ENCODE data around the gene PXK.
A peak's percentile ranks its signal among the peaks of the same experiment; 100 is the strongest.

PXK gene

DNA sequence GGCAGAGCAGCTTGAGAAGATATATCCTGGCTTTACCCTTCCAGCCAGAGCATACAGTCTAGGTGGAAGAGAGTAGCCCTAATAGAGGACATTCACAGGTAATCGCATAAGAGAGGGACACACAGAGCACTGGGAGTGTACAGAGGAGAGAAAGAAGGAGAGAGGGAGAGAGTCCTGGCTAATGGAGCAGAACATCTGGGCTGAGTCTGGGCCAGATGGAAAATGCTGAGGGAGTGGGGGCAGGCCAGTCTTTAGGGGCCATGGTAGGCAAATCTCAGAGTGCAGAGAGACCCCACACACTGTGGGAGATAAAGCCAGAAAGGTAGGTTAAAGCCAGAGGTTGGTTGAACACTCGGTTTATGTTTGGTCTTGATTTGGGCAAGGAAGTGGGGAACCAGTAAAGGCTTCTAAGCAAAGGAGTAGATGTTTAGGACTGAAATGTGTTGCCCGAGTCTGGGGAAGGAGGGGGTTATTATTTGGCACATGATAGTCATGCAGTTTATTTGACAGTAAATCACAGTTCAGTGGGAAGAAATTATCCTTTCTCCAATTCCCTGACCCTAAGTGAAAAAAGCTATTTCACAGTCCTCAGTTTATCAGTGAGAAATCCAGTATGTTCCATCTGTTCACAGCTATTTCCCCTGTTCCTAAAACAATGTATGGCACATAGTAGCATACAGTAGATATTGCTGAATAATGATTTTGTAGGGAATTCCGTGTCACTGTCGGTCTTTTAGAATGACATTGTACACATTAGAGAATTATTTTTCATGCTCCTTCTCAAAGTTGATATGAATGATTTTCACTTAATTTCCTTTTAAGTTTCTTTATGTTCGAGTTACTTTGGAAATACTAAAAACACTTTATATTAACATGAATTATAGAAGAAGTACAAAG, 55.2 kb downstream of the PXK start:
- H3K27me3 ChIP-seq (ENCODE audit: low read depth, low read length), result no peaks in the 10 kb centered on the region
- peak overlapping the region; percentile 52 for H3K27ac ChIP-seq (ENCODE audit: low read length)
- H3K9me3 ChIP-seq (ENCODE audit: control insufficient read depth in 1 of 2, low read length in 2 of 2), result no peaks in the 10 kb centered on the region
- H3K4me1 ChIP-seq (ENCODE audit: control insufficient read depth in 1 of 2, insufficient read depth in 2 of 2, low read length in 2 of 2), result peaks cover 10 to 52% of the 10 kb centered on the region in 2 donors
- H3K36me3 ChIP-seq (ENCODE audit: control insufficient read depth in 1 of 2, insufficient read depth in 2 of 2, low read length in 2 of 2), result peaks cover 6 to 13% of the 10 kb centered on the region in 2 donors
- H3K4me3 ChIP-seq (ENCODE audit: low read depth in 1 of 2, low read length in 2 of 2), result peak overlapping the region in 1 of 2 donors; percentile 33

DNA sequence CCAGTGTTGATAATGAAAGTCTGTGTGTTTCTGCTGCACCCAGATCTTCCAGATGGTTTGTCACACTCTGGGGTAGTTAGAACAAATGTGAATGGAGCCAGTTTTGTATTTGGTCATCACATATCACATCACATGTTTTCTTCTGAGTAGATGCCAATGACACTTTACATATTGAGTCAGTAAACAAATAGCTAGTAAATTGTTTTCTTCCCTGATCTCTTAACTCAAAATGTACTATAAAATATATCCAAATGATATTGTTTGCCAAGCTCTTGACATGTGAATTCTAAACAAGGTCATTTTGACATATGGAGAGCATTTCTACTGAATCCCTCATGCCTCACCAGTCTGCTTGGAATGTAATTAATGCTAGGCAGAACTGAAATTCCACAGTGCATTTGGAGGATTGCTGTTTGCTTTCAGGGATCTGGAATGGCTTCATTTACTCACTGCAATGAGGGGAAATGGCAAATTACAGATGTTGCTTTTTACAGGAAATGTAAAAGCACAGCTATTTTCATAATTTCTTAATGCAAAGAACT, 55.9 kb downstream of the PXK start:
- Histone ChIP-seq H3K4me1 (ENCODE audit: control insufficient read depth in 1 of 2, insufficient read depth in 2 of 2, low read length in 2 of 2) (peaks cover 10 to 48% of the 10 kb centered on the region in 2 donors), H3K9me3 (ENCODE audit: control insufficient read depth in 1 of 2, low read length in 2 of 2) (no peaks in the 10 kb centered on the region), H3K27me3 (ENCODE audit: low read depth, low read length) (no peaks in the 10 kb centered on the region), H3K27ac (ENCODE audit: low read length) (peak overlapping the region; percentile 52), H3K36me3 (ENCODE audit: control insufficient read depth in 1 of 2, insufficient read depth in 2 of 2, low read length in 2 of 2) (peaks cover 6 to 9% of the 10 kb centered on the region in 2 donors), H3K4me3 (ENCODE audit: low read depth in 1 of 2, low read length in 2 of 2) (no peak overlapping the region)

DNA sequence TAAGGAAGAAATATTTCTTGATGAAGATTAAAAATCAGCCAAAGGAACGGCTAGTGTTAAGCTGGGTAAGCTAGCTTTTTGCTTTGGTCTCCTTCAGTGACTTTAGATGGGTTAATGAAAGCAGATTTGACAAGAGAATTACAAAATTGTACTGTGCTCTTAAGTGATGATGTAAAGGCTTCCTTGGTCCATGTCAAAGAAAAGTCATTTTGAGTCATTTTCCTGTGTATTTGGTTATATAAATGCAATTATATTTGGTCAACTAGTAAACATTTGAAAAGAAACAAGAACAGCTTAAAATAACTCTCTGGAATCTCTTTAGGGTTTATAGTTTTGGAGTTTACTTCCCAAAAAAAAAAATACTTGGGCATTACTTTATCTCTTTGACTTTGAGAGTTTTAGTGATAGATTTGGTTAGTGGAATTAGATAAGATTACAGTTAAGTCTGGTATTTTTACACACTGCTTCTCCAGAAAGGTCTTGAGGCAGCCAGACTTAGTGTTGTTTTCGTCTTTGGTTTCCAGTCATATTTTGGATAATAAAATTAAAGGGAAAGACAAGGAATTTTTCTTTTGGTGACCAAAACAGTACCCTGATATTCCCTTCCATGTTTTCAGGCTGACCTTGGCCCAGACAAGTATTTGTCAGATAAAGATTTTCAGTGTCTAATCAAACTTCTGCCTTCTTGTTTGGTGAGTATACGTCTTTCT, 58.6 kb downstream of the PXK start:
- Histone ChIP-seq H3K27ac (ENCODE audit: low read length) (peak overlapping the region; percentile 3), H3K36me3 (ENCODE audit: control insufficient read depth in 1 of 2, insufficient read depth in 2 of 2, low read length in 2 of 2) (peaks cover 16 to 22% of the 10 kb centered on the region in 2 donors), H3K4me1 (ENCODE audit: control insufficient read depth in 1 of 2, insufficient read depth in 2 of 2, low read length in 2 of 2) (peaks cover 10 to 44% of the 10 kb centered on the region in 2 donors), H3K4me3 (ENCODE audit: low read depth in 1 of 2, low read length in 2 of 2) (no peak overlapping the region), H3K27me3 (ENCODE audit: low read depth, low read length) (no peaks in the 10 kb centered on the region), H3K9me3 (ENCODE audit: control insufficient read depth in 1 of 2, low read length in 2 of 2) (no peaks in the 10 kb centered on the region)

- Histone ChIP-seq H3K27ac (ENCODE audit: low read length) (peak overlapping the region; percentile 3), H3K27me3 (ENCODE audit: low read depth, low read length) (no peaks in the 10 kb centered on the region), H3K36me3 (ENCODE audit: control insufficient read depth in 1 of 2, insufficient read depth in 2 of 2, low read length in 2 of 2) (peaks cover 24 to 26% of the 10 kb centered on the region in 2 donors), H3K4me3 (ENCODE audit: low read depth in 1 of 2, low read length in 2 of 2) (no peak overlapping the region), H3K4me1 (ENCODE audit: control insufficient read depth in 1 of 2, insufficient read depth in 2 of 2, low read length in 2 of 2) (peaks cover 6 to 36% of the 10 kb centered on the region in 2 donors), H3K9me3 (ENCODE audit: control insufficient read depth in 1 of 2, low read length in 2 of 2) (no peaks in the 10 kb centered on the region)
These were observed 59.5 kb downstream of the PXK start for GRCh38 chr3:58392181-58392580.

DNA sequence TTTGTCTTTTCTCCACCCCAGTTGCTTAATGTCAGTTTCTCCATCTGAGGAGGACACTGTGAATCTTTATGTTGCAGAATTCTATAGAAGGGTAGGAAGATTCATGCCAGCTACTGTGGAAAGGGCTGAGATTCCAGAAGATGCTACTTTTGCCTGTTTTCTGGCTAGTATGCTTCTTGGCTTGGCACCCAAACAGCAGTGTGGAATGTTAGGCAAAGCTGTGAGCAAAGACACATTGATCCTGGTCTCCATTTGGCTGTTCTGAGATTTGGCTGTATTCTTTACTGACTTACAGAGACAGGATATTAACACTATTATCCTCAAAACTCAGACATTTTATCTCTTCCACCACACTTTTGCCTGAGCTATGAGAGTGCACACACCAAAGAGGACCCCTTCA, 61.6 kb downstream of the PXK start:
- Histone ChIP-seq H3K4me3 (ENCODE audit: low read depth in 1 of 2, low read length in 2 of 2) (no peak overlapping the region), H3K4me1 (ENCODE audit: control insufficient read depth in 1 of 2, insufficient read depth in 2 of 2, low read length in 2 of 2) (peaks cover 0 to 25% of the 10 kb centered on the region in 2 donors), H3K27ac (ENCODE audit: low read length) (no peak overlapping the region), H3K9me3 (ENCODE audit: control insufficient read depth in 1 of 2, low read length in 2 of 2) (no peaks in the 10 kb centered on the region), H3K27me3 (ENCODE audit: low read depth, low read length) (no peaks in the 10 kb centered on the region), H3K36me3 (ENCODE audit: control insufficient read depth in 1 of 2, insufficient read depth in 2 of 2, low read length in 2 of 2) (peaks cover 42 to 43% of the 10 kb centered on the region in 2 donors)

DNA sequence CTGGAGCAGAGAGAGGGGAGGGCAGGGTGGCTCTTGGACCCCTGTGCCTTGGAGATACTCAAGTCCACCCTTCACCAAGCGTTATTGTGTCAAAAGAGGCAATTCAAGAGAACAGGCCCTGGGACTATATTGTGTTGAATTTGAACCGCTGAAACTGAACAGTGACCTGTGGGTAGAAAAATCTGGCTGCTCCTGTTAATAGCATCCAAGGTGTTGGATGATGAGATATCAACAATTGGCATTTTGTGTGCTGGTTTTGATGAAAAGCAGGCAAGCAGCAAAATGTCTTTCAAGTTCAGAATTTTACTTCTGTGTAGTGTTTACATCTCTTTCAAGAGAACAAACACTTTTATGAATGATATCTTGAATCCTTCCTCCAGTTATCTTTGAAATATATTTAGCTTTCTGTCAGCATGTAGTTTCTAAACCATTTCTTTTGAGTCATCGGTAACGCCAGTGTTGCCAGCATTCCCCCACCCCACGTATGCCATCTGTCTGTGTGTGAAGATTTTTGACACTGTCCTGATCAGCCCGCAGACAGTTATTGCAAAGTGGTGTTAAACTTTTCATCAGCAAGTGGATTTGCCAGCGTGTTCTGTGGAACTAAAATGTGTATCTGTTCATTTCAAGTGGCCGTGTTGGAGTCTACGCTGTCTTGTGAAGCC, 66.1 kb downstream of the PXK start:
- no peak overlapping the region for H3K27ac ChIP-seq (ENCODE audit: low read length)

GRCh38 chr3:58403513-58404109, 70.9 kb downstream of the PXK start:
- Histone ChIP-seq H3K27ac (ENCODE audit: low read length) (no peak overlapping the region), H3K9me3 (ENCODE audit: control insufficient read depth in 1 of 2, low read length in 2 of 2) (no peaks in the 10 kb centered on the region), H3K4me1 (ENCODE audit: control insufficient read depth in 1 of 2, insufficient read depth in 2 of 2, low read length in 2 of 2) (peaks cover 0 to under 1% of the 10 kb centered on the region in 2 donors), H3K36me3 (ENCODE audit: control insufficient read depth in 1 of 2, insufficient read depth in 2 of 2, low read length in 2 of 2) (peaks cover 19 to 37% of the 10 kb centered on the region in 2 donors), H3K4me3 (ENCODE audit: low read depth in 1 of 2, low read length in 2 of 2) (no peak overlapping the region), H3K27me3 (ENCODE audit: low read depth, low read length) (no peaks in the 10 kb centered on the region)

More for the DNA sequence above, 66.1 kb downstream of the PXK start:
- H3K9me3 ChIP-seq (ENCODE audit: control insufficient read depth in 1 of 2, low read length in 2 of 2), result no peaks in the 10 kb centered on the region
- peaks cover 0 to 12% of the 10 kb centered on the region in 2 donors for H3K4me1 ChIP-seq (ENCODE audit: control insufficient read depth in 1 of 2, insufficient read depth in 2 of 2, low read length in 2 of 2)
- peaks cover 50 to 63% of the 10 kb centered on the region in 2 donors for H3K36me3 ChIP-seq (ENCODE audit: control insufficient read depth in 1 of 2, insufficient read depth in 2 of 2, low read length in 2 of 2)
- no peaks in the 10 kb centered on the region for H3K27me3 ChIP-seq (ENCODE audit: low read depth, low read length)
- no peak overlapping the region for H3K4me3 ChIP-seq (ENCODE audit: low read depth in 1 of 2, low read length in 2 of 2)

DNA sequence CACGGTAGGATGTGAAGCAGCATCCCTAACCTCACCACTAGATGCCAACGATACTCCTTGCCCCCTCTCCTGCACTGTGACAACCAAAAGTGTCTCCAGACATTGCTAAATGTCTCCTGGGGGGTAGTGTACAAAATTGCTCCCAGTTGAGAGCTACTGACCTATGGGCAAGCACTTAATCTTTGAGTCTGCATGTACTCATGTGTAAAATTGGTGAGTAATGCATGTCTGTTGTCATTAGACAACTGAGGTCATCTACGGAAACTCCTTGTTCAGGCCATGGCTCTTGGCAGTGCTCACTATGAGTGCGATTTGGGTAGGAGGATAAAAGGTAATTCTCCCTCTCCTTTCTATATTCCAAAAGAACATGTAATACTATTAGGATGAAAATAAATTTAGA, 71.7 kb downstream of the PXK start:
- no peaks in the 10 kb centered on the region for H3K9me3 ChIP-seq (ENCODE audit: control insufficient read depth in 1 of 2, low read length in 2 of 2)
- no peaks in the 10 kb centered on the region for H3K4me1 ChIP-seq (ENCODE audit: control insufficient read depth in 1 of 2, insufficient read depth in 2 of 2, low read length in 2 of 2)
- peaks cover 21 to 38% of the 10 kb centered on the region in 2 donors for H3K36me3 ChIP-seq (ENCODE audit: control insufficient read depth in 1 of 2, insufficient read depth in 2 of 2, low read length in 2 of 2)
- H3K27ac ChIP-seq (ENCODE audit: low read length), result no peak overlapping the region
- no peaks in the 10 kb centered on the region for H3K27me3 ChIP-seq (ENCODE audit: low read depth, low read length)
- H3K4me3 ChIP-seq (ENCODE audit: low read depth in 1 of 2, low read length in 2 of 2), result no peak overlapping the region

DNA sequence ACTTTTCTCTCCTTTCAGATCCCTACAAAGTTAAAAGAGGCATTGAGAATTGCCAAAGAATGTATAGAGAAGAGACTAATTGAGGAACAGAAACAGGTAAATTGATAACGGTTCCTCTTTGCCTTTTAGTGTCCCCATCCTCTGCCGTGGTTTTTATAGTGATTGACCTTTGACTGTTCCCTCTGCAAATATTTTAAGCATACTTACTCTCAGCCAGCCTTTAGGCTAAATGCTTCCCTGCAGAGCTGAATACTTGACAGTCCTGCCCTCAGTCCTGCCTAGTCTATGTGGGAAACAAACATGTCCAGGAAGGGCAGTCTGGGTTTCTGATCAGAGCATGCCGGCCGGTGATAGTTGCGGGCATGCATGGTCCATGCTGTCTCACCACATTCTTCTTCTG, 76.2 kb downstream of the PXK start:
- no peaks in the 10 kb centered on the region for H3K27me3 ChIP-seq (ENCODE audit: low read depth, low read length)
- no peaks in the 10 kb centered on the region for H3K9me3 ChIP-seq (ENCODE audit: control insufficient read depth in 1 of 2, low read length in 2 of 2)
- H3K4me1 ChIP-seq (ENCODE audit: control insufficient read depth in 1 of 2, insufficient read depth in 2 of 2, low read length in 2 of 2), result no peaks in the 10 kb centered on the region
- no peak overlapping the region for H3K4me3 ChIP-seq (ENCODE audit: low read depth in 1 of 2, low read length in 2 of 2)
- no peak overlapping the region for H3K27ac ChIP-seq (ENCODE audit: low read length)
- peaks cover 36 to 58% of the 10 kb centered on the region in 2 donors for H3K36me3 ChIP-seq (ENCODE audit: control insufficient read depth in 1 of 2, insufficient read depth in 2 of 2, low read length in 2 of 2)

GRCh38 chr3:58409663-58410062, 77.0 kb downstream of the PXK start:
- Histone ChIP-seq H3K9me3 (ENCODE audit: control insufficient read depth in 1 of 2, low read length in 2 of 2) (no peaks in the 10 kb centered on the region), H3K36me3 (ENCODE audit: control insufficient read depth in 1 of 2, insufficient read depth in 2 of 2, low read length in 2 of 2) (peaks cover 36 to 57% of the 10 kb centered on the region in 2 donors), H3K27ac (ENCODE audit: low read length) (no peak overlapping the region), H3K4me3 (ENCODE audit: low read depth in 1 of 2, low read length in 2 of 2) (no peak overlapping the region), H3K4me1 (ENCODE audit: control insufficient read depth in 1 of 2, insufficient read depth in 2 of 2, low read length in 2 of 2) (peaks cover 0 to 7% of the 10 kb centered on the region in 2 donors), H3K27me3 (ENCODE audit: low read depth, low read length) (no peaks in the 10 kb centered on the region)
